SW 1271 (cell line): ENCODE results near the gene MPPED1.
A peak's percentile ranks its signal among the peaks of the same experiment; 100 is the strongest.

Experiments
- DNase-seq, 2 experiments: peaks; one replicate each; lab custom pipeline; 2025; lab: John Stamatoyannopoulos, UW

MPPED1 gene

DNA sequence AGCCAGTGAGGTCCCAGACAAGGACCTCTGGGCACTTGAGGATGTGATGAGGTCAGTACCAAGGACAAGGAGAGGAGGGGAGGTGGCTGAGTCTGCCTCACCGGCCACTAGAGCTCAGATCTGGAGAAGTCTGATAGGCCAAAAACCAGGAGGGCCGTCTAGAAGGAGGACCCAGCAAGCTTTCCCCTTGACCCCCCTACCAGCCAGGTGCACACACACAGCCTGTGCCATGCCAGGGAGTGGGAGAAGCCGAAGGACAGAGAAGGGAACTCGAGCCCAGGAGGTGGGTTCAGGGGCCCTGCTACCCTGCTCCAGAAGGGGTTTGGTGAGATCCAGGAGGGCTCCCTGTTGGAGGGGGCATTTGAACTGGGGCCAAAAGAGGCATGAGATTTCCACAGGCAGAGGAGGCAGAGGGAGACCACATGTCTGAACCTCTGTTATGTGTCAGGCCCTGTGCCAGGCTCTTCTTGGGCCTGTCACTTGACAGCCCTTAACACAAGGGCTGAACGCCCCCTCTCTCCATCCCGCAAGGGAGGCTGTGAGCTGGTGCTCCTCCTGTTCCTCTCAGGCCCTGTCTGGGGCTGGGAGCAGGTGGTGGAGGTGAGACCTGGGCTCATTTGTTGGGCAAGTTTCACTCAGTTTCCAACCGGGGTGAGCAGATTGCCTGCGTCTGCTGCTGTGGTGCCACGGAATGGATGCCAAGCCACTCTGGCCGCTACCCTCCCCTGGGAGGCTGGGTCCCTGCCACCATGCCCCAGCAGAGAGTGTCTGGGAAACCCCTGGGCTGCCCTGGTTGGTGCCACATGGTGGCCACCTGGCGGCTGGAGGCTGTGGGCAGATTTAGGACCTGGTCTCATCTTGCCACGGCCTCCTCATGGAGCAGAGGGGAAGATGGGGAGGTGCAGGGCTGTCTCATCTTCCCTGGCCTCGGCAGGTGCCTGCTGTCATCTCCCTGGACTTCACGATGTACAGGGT lies 65.2 kb downstream of the MPPED1 start:
- DNase-seq: no peak

DNA sequence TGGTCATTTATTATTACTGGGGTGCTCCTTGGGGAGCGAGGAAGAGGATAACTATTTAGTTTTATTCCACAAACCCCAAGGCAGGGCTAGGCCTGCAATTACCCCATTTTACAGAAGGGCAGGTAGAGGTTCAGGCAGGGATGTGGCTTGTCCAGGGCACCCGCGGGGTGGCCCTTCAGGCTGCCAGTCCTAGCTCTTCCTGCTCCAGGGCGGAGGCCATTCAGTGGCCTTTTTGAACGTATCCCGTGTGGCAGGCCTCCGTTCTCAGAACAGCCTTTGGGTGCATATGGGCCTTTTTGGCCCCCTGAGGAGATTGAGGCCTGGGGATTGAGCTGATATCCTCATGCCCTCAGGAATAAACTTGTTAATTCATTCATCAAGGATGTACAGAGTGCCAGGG lies 66.2 kb downstream of the MPPED1 start:
- DNase-seq: peak in 1 of 2 experiments; percentile 10

DNA sequence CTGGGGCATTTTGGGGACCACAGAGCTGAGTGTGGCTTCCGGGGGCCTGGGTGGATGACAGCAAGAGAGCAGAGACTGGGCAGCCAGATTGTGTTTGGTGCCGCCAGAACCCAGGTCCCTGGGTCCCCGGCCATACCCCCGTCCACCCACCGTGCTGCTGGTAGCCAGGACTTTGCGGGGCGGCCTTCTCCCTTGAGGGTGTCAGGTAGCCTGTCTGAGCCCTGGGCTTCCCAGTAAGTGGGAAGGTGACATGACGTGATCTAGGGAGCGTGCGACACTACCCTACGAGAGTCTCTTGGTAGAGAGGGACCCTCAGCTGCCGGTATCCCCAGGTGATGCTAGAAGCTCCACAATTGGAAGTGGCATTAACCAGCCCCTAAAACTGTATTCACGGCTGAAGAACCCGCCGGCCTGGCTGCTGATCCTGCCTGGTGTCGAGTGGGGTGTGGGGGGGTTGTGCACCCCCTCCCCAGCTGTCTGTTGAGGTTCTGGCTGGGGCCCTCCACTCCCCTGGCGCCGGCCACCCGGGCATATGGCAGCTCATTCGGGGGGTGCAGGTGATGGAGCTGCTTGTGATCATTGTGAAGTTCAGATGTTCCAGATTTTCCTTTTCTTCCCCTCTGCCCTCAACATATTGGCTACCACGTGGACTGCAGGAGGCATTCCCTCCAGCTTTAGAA lies 66.9 kb downstream of the MPPED1 start:
- DNase-seq: no peak

DNA sequence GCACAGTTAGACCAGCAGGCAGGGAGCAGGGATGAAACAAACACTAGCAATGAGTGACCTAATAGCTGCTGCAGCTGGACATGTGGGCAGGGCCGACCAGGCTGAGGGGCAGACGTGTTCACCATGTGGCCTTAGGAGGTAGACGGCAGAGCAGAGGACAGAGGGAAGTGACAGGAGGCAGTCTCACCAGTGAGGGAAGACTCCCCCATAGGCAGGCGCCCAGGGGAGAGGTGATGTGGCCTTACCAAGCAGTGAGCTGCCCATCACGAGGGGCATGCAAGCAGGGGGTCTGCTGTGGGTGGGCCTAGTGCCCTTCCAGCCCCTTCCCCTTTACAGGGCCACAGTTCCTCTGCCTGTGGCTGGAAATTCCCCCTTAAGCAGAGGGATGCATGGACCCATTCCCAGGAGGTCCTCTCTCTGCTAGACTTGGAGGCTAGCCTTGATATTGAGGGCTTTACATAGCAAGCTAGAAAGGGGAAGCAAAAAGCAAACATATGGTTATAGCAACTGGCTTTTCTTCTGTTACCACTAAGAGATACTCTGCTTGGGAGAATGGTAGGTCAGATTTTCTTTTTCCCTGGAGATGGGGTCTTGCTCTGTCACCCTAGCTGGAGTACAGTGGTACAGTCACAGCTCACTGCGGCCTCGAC lies 67.6 kb downstream of the MPPED1 start:
- no peak for DNase-seq

DNA sequence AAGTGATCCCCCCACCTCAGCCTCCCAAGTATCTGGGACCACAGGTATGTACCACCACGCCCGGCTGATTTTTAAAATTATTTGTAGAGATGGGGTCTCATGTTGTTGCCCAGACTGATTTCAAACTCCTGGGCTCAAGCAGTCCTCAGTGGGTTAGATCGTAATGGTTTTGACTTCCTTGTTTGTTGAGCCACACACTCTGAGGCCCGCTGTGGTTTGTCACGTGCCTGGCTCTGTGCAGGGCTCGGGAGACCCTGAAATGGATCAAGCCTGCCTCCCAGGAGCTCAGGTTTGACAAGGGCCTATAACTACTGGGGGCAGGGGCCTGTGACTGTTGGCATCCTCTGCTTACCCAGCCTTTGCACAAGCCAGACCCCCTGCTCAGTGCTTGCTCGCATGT lies 68.1 kb downstream of the MPPED1 start:
- no peak for DNase-seq

DNA sequence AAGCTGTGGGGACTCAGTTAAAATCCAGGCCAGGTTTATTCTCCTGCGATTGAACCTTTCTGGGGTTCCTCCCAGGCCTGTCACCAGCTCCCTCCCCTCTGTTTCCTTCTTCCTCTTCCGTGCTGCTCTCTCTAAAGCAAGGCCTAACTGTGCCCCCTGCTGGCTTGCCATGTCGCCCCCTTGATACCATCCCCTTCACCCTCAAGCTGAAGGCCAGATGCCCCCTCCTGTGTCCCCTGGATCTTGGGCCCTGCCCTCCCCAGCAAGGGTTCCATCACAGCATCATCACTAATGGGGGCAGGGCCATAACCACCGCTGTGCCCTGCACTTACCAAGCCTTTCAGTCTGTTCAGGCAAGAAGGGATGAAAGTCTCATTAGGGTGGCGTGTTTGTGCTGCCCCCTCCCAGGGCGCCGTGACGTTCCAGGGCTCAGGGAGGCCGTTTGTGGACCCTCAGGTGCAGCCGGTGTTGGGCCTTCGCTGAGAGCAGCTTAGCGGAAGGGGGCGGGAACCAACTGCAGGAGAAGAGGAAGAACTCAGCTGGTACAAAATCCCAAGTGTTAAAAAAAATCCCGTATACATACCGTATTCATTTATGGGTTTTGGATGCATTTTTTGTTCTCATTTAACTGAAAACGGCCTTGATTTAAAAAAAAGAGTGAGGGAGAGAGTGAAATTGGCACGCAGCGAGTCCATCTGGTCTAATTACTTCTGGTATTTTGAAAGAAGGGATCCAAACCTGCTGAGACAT lies 69.9 kb downstream of the MPPED1 start:
- DNase-seq: no peak

DNA sequence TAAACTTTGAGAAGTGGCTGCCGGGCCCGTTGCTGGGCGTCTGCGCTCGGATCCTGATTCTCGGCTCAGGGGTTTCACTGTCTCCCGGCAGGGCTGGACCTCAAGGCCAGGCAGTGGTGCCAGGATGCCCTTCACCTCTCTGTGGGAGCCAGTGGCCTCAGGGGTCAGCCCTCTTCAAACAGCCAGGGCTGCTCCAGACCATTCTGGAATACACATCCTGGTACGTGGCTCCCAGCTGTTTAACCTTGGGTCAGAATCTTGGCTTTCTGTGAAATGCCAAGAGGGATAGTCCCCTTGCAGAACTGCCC lies 70.5 kb downstream of the MPPED1 start:
- no peak for DNase-seq

DNA sequence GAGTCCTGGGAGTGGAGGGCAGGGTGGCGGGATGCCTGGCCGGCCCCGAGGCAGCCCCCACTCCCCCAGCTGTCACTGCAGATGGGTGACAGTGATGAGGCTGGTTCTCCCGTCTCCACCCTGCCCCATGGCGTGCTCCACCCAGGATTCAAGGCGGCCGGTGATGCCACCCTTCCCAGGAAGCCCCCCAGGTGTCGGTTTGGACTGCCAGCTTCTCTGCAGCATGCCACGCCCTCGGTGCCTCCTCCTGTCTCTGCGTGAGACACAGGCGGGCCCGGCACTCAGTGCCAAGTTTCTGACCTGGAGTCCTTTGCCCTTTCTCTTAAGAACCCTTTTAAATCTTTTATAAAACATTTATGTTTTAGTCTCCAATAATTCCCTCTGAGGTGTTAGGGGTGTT lies 71.5 kb downstream of the MPPED1 start:
- no peak for DNase-seq

DNA sequence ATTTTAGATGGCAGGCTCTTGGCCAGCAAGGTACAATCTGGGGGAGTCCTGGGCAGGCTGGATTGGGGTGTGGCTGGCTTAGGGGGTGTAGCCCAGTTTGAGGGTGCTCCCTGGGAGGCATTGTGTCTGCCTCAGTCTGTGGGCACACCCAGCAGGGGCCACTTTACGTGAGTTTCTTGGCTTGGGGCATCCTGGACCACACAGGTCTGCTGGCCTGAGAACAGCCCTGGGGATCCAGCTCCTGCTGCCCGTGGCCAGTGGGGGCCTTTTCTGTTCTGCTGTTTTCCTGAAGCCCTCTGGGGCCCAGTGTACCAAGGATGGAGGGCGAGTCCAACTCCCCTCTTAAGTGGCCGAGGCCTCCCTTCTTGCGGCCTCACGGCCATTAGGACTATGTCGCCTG lies 71.9 kb downstream of the MPPED1 start:
- no peak for DNase-seq

DNA sequence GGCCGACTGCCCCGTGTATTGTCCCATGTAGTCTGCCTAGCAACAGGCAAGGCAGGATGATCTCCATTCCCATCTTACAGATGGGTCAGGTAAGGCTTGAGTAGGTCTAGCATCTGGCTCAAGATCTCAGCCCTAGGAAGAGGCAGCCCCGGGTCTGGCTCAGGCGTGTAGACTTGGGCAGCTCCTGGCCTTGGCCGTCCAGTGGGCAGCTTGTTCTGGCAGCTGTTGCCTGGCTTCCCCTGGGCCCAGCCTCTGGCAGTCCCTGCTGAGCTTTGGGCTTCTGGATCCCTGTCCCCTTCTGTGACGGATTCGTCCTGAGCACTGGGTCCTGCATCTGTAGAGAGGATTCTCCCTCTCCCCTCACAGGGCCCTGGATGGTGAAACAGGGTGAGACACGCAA lies 72.4 kb downstream of the MPPED1 start:
- no peak for DNase-seq

DNA sequence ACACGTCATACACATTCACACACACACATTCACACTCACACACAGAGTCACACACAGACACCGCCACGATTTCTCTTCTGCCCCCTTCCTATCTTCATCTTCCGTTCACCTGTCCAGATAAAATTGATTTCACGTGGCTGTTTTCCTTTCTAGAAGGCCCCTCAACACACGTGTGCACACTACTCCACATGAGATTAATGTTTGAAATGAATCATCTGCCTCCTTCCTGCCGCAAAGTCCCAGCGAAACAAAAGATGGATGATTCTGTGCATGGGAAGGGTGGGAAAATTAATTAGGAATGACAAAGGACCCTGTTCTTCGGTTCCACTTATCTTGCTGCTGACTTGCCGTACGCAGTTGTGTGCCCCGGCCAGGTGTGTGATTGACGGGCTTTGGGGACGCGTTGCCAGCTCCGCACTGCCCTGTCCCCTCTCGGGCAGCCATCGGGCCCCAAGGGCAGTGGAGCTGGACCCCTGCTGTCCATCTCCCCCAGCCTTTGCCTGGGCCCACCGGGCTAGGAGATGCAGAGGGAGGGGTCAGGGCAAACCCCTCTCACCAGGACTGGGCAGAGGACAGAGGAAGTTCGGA lies 73.8 kb downstream of the MPPED1 start:
- no peak for DNase-seq

DNA sequence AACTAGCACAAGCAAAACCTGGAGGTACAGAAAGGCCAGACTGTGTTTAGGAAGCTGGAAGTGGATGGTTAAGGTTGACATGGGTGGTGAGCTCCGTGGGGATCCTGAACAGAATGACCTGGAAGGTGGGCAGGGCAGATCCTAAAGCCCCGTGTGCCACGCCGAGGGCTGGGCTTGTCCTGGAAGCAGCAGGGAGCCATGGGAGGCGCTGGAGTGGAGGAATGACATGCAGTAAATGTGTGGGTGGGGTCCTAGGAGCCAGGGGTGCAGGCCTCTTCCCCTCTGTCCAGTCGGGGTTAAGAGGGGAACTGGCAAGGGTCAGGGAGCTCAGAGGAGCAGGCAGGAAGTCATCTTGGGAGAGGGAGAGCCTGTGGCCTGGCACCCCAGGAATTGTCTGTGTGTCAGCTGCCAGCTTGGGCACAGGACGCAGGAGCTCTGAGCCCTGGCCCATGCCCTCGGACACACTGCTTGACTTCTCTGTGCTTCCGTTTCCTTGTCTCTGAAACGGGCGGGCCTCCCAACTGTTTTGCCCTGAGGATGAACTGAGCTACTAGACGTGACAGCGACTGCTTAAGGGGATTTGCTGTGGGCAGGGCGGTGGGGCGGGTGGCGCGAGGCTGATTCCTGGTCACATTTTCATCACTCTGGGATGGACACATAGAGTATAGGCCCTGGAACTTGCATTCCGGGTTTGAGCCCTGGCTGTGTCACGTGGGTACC lies 75.7 kb downstream of the MPPED1 start:
- DNase-seq: no peak

DNA sequence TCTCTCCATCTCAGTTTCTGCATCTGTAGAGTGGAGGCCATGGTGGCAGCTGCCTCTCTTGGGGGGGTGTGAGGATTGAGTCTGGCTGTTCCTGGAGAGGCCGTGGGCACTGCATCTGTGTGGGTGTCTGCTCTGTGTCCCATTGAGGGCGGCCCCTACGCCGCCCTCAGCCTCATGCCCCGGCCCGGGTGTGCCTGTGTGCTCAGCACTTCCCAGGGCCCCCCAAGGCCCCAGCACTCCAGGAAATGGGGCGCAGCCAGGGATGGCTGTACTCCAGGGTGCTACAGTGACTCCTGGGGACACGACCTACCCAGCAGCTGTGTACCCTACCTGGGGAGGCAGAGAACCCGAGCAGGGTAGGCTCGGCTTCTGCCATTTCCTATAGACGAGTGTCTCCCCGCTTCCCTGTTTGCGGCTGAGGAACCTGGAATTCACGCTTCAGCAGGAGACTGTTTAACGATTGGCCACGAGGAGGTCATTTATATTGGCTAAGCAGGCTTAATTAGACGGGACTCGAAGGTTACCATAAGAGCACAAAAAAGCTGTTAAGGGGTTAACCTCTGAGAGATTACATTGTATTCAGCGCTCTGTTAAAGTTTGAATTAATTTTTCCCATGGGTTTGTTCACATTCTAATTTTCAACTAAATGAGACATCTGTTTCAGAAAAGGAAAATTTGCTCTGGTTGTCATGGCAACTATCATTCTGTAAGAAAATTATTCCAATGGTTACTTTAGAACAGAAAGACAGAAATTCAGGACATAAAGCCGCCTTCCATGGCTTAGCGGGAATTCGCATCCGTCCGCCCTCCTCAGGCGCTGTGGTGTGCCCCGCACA lies 76.4 kb downstream of the MPPED1 start:
- DNase-seq: no peak

DNA sequence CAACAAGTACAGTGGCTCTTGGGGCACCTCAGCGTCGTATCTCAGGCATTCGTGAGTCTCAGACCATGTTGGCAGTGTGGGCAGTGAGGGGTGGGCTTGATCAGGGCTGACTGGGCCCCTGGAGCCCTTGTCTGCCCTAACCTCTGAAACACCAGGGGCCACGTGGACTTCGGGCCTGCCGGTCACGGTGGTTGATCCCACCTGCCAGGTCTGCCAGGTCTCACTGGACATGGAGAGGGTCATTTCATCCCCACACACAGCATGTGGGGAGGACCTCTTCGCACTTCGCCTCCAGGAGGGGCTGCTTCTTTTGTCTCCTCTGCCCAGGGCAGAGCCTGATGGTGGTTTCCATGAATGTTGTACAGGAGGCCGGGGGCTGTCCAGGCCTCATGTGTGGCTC lies 77.1 kb downstream of the MPPED1 start:
- DNase-seq: no peak

DNA sequence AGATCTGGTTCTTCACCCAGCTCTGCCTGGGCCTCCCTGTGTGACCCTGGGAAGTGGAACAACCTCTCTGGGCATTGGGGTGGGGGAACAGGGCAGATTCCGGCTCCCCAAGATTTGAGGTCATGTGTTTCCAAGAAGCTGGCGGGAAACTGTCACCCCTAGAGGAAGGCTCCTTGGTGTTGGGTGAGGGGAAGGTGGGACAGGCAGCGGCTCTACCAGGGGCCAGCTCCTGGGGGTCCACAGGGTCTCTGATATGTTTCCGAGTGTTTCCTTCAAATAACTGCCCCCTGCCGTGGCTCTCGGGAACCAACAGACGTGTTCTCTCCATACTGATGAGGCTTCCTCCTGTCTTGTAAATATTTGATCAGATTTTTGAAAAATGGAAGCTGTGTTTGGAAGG lies 78.5 kb downstream of the MPPED1 start:
- DNase-seq: no peak

DNA sequence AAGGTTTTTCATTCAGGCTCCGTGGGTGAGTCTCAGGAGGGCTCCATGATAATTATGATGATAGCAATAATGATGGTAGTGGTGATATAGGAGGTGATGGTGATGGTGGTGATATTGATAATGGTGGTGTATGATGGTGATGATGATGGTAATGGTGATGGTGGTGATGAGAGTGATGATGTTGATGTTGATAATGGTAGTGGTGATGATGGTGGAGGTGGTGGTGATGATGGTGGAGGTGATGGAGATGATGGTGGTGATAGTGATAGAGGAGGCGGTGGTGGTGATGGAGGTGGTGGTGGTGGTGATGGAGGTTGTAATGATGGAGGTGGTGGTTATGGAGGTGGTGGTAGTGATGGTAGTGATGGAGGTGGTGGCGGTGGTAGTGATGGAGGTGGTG lies 79.4 kb downstream of the MPPED1 start:
- no peak for DNase-seq

DNA sequence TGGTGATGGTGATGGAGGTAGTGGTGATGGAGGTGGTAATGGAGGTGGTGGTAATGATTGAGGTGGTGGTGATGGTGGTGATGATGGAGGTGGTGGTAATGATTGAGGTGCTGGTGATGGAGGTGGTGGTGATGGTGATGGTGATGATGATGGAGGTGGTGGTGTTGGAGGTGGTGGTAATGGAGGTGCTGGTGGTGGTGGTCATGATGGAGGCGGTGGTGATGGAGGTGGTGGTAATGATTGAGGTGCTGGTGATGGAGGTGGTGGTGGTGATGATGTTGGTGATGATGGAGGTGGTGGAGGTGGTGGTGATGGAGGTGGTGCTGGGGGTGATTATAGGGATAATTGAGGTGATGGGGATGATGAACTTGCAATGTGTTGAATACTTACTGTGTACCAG lies 79.9 kb downstream of the MPPED1 start:
- DNase-seq: no peak

DNA sequence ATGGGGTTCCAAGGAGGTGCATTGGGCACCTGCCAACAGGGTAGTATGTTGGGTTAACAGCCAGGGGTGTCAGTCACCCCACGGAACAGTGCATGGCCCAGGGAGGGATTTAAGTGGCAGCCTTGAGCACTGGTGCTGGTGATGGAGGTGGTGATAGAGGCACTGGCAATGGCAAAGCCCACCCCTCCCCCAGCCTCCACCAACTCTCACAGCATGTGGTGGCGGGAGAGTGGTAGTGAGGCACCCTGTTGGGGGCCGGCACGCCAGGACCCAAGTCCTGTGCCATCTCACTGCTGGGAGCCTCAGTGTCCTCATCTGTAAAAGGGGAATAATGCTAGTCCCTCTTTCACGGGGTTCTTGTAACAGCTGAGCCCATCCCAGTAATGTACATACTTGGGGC lies 81.5 kb downstream of the MPPED1 start:
- DNase-seq: no peak

DNA sequence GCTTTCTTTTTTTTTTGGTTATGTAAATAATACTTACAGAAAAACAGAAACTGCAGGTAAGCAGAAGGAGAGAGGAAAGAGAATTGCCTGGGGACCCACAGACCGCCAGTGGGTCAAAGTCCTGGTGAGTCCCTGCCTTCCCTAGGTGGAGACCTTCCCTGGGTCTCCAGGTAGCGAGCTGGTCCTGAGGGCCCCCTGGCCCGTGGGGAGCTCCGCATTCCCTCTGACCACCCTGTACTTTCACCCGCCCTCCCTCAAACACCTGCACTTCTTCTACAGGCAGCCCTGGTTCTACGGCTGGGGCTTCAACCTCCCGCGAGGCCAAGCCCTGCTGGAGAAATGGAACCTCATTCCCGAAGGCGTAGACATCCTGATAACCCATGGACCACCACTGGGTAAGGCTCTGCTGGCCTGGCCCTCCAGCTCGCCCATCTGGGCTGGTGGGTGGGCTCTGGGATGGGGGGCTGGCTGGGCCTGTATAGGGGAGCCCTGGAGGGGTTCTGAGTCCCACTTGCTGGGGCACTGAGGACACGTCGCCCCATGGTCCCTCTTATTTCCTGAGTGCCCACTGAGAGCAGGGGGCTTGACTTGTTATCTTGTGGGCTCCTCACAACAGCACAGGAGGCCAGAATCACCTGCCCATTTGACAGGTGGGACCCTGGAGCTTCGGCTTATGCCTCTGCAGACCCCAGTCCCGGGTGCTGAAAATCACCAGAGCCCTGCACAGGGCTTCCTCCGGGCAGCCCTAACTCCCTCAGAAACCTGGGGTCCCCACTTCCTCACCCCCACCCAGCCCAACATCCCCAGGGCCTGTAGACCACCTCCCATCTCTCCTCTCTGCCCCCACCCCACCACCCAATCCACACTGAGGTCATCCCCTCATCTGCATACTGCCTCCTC lies 86.4 kb downstream of the MPPED1 start:
- DNase-seq: no peak
